Measurements from ENCODE around the gene HGD. TPM values are rescaled to one million over a fixed set of nuclear protein-coding genes. Genes with fewer than 3 reads are reported as not detected.

HGD gene
- polyA plus RNA-seq, 1 donor from 2014 or later = 0.24 TPM

GRCh38 chr3:120601554-120601953 lies 80.5 kb downstream of the HGD start:
- H3K9me3 Mint-ChIP-seq = no peaks in the 10 kb centered on the region
- no peak overlapping the region for H3K27ac Mint-ChIP-seq
- peak overlapping the region in 1 of 4 donors; percentile 20 for H3K4me3 Mint-ChIP-seq
- peaks cover 0 to 12% (median 9%) of the 10 kb centered on the region in 3 donors for H3K4me1 Mint-ChIP-seq
- peaks cover 3% of the 10 kb centered on the region for H3K36me3 Mint-ChIP-seq
- no peaks in the 10 kb centered on the region for H3K27me3 Mint-ChIP-seq

- no peak overlapping the region for H3K27ac Mint-ChIP-seq
- peaks cover 5% of the 10 kb centered on the region for H3K36me3 Mint-ChIP-seq
- no peak overlapping the region for H3K4me3 Mint-ChIP-seq
- no peaks in the 10 kb centered on the region for H3K9me3 Mint-ChIP-seq
- no peaks in the 10 kb centered on the region for H3K27me3 Mint-ChIP-seq
- peaks cover 2 to 19% (median 9%) of the 10 kb centered on the region in 3 donors for H3K4me1 Mint-ChIP-seq
These were observed 82.8 kb downstream of the HGD start for GRCh38 chr3:120599211-120599610.

GRCh38 chr3:120597445-120598049 lies 84.5 kb downstream of the HGD start:
- H3K36me3 Mint-ChIP-seq = peaks cover 5% of the 10 kb centered on the region
- no peaks in the 10 kb centered on the region for H3K27me3 Mint-ChIP-seq
- H3K27ac Mint-ChIP-seq = peak overlapping the region in 2 of 3 donors; percentile 78 to 80
- H3K4me1 Mint-ChIP-seq = peaks cover 2 to 19% (median 9%) of the 10 kb centered on the region in 3 donors
- H3K4me3 Mint-ChIP-seq = peak overlapping the region in 2 of 4 donors; percentile 72 to 90
- H3K9me3 Mint-ChIP-seq = no peaks in the 10 kb centered on the region

GRCh38 chr3:120596853-120597223 lies 85.2 kb downstream of the HGD start:
- Mint-ChIP-seq H3K27ac (peak overlapping the region; percentile 78 to 100 (median 99)), H3K4me3 (peak overlapping the region in 3 of 4 donors; percentile 96 to 97 (median 96)), H3K9me3 (no peaks in the 10 kb centered on the region), H3K36me3 (peaks cover 5% of the 10 kb centered on the region), H3K4me1 (peaks cover 2 to 19% (median 9%) of the 10 kb centered on the region in 3 donors), H3K27me3 (no peaks in the 10 kb centered on the region)

GRCh38 chr3:120596116-120596852 lies 85.8 kb downstream of the HGD start, which contains the start of gene NDUFB4:
TSS of gene NDUFB4 (plus strand) at chr3:120596336. CDS start at chr3:120596360, 24 bp downstream.
- Mint-ChIP-seq H3K9me3 (no peaks in the 10 kb centered on the region), H3K27me3 (no peaks in the 10 kb centered on the region), H3K4me3 (peak within 1 kb of the TSS in 3 of 4 donors; percentile 96 to 97 (median 96)), H3K4me1 (peaks cover 2 to 19% (median 9%) of the 10 kb centered on the region in 3 donors), H3K36me3 (peaks cover 5% of the 10 kb centered on the region), H3K27ac (peak within 1 kb of the TSS; percentile 78 to 100 (median 99))

GRCh38 chr3:120595788-120596115 lies 86.3 kb downstream of the HGD start:
- peaks cover 2 to 19% (median 9%) of the 10 kb centered on the region in 3 donors for H3K4me1 Mint-ChIP-seq
- no peaks in the 10 kb centered on the region for H3K27me3 Mint-ChIP-seq
- no peaks in the 10 kb centered on the region for H3K9me3 Mint-ChIP-seq
- H3K36me3 Mint-ChIP-seq = peaks cover 5% of the 10 kb centered on the region
- H3K4me3 Mint-ChIP-seq = peak overlapping the region in 3 of 4 donors; percentile 96 to 97 (median 96)
- peak overlapping the region; percentile 78 to 100 (median 99) for H3K27ac Mint-ChIP-seq

- no peaks in the 10 kb centered on the region for H3K36me3 Mint-ChIP-seq
- H3K4me3 Mint-ChIP-seq = no peak overlapping the region
- H3K9me3 Mint-ChIP-seq = peaks cover 0 to 6% (median 6%) of the 10 kb centered on the region in 3 donors
- peaks cover 3% of the 10 kb centered on the region for H3K27me3 Mint-ChIP-seq
- no peaks in the 10 kb centered on the region for H3K4me1 Mint-ChIP-seq
- H3K27ac Mint-ChIP-seq = no peak overlapping the region
These were observed 94.6 kb downstream of the HGD start for GRCh38 chr3:120587332-120587975.

Other genes starting within 250 kb of the HGD start
- not detected for gene FSTL1, start 231.2 kb downstream of the HGD start, polyA plus RNA-seq
- 238 TPM for gene NDUFB4, start 85.9 kb downstream of the HGD start, polyA plus RNA-seq
- gene RABL3, start 60.3 kb upstream of the HGD start, polyA plus RNA-seq = 30.9 TPM
- 12.2 TPM for gene GTF2E1, start 60.5 kb upstream of the HGD start, polyA plus RNA-seq
- gene STXBP5L, start 226.0 kb upstream of the HGD start, polyA plus RNA-seq = not detected

All from IgD-negative memory B cell (primary cell).